ENCODE results near the gene HOXC11.

Gene HOXC11

DNA sequence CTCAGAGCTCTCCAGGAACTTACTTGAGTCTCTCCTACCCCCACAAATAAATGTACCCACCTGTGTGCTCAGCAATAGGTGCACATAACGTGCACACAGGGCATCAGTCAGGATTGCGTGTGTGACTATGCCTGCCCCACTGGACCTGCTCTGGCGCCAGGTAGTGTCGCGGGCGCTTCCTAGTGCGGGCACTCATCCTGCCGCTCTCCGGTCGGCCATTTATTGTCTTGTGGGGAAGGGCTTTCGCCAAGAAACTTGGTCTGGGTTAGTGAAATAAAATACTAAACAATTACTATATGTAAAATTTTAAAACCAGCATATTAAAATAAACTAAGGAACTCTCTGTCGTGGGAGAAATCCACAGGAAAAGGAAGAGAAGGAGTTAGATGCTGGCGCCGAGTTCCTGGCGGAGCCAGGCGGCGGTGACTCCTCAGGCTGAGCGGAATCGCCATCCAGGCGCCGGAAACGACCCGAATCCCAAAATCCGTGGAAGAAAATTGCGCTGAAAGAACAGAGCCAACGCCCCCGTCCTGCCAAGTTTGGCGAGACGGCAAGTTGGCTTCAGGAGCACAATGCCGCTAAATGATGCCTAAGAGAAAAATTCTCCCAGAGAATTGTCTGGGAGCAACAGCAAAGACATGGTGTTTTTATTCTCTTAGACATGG is 42.2 kb upstream of the HOXC11 start:
- TF ChIP-seq, protein P1, sequence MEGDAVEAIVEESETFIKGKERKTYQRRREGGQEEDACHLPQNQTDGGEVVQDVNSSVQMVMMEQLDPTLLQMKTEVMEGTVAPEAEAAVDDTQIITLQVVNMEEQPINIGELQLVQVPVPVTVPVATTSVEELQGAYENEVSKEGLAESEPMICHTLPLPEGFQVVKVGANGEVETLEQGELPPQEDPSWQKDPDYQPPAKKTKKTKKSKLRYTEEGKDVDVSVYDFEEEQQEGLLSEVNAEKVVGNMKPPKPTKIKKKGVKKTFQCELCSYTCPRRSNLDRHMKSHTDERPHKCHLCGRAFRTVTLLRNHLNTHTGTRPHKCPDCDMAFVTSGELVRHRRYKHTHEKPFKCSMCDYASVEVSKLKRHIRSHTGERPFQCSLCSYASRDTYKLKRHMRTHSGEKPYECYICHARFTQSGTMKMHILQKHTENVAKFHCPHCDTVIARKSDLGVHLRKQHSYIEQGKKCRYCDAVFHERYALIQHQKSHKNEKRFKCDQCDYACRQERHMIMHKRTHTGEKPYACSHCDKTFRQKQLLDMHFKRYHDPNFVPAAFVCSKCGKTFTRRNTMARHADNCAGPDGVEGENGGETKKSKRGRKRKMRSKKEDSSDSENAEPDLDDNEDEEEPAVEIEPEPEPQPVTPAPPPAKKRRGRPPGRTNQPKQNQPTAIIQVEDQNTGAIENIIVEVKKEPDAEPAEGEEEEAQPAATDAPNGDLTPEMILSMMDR (IDR thresholded peaks at IDR 0.05) = no peak
- Histone ChIP-seq H3K36me3 (no peaks in the 10 kb centered on the region), H3K27ac (no peak overlapping the region), H3K9me3 (no peaks in the 10 kb centered on the region), H3K4me3 (no peak overlapping the region), H3K27me3 (peaks cover 10 to 100% of the 10 kb centered on the region in 2 donors), H3K4me1 (peaks cover 0 to 11% (median 5%) of the 10 kb centered on the region in 4 donors)
- DNase-seq = no peak
- intact Hi-C loops (cut with DNase I; ENCODE audit: low total_unique reads) = no loop called here

DNA sequence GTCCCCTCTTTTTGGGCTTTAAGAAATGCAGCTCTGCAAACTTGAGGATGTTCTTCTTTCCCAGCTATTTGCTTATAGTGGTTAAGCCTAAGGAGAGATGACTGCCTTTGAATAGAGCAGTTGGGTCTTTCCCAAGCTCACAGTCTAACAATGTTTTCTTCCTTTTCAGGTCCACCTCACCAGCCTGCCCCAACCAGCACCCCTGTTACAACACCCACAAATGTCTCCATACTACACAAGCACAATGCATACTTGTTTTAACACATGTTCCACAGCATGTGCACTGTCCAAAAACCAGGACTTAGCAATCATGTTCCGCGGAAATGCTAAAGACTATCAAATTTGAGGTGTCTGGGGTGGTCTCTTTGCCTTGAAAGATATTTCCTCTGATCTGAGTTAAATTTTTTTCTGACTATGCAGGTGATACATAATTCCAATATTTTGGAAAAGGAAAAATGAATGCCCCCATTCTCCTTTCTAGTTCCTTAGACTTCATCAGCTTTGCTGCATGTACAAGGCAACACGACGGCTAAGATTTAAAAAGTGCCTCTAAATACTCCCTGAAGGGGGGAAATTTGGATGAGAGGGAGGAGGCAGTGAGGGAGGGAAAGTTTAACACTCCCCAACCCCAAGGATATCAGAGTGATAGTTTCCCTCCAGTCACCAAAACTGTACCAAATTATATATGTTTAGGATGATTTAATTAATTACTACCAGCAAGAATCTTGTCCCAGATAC is 40.9 kb upstream of the HOXC11 start:
- H3K4me1 ChIP-seq = peaks cover 0 to 11% (median 5%) of the 10 kb centered on the region in 4 donors
- no peaks in the 10 kb centered on the region for H3K36me3 ChIP-seq
- H3K4me3 ChIP-seq = no peak overlapping the region
- DNase-seq = no peak
- no peaks in the 10 kb centered on the region for H3K9me3 ChIP-seq
- peaks cover 15 to 100% of the 10 kb centered on the region in 2 donors for H3K27me3 ChIP-seq
- no peak overlapping the region for H3K27ac ChIP-seq
- intact Hi-C loops (cut with DNase I; ENCODE audit: low total_unique reads) = no loop called here
- TF ChIP-seq, protein P1 (IDR thresholded peaks at IDR 0.05) = no peak

DNA sequence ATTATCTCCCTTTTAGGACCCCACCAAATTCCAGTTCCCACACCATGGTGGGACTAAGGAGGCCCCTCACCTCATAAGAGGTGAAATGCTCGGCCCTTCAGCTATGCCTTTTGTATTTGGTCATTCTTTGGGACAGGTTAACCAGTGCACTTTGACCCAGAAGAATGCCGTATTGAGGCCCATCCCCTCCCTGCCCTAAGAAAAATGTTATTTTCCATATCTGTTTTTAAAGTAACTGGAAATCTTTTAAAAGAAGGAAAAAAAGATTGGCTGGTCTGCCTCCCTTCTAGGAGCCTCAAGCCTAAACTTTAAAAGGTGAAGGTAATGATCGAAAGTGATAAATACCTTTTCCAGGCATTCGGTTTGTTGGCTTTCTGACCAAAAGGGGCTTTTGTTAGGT is 40.0 kb upstream of the HOXC11 start:
- no peak for DNase-seq
- H3K27me3 ChIP-seq = peaks cover 13 to 100% of the 10 kb centered on the region in 2 donors
- TF ChIP-seq, protein P1 (IDR thresholded peaks at IDR 0.05) = no peak
- peaks cover 0 to 8% (median 4%) of the 10 kb centered on the region in 4 donors for H3K4me1 ChIP-seq
- H3K27ac ChIP-seq = no peak overlapping the region
- H3K9me3 ChIP-seq = no peaks in the 10 kb centered on the region
- no peak overlapping the region for H3K4me3 ChIP-seq
- intact Hi-C loops (cut with DNase I; ENCODE audit: low total_unique reads) = no loop called here
- no peaks in the 10 kb centered on the region for H3K36me3 ChIP-seq

DNA sequence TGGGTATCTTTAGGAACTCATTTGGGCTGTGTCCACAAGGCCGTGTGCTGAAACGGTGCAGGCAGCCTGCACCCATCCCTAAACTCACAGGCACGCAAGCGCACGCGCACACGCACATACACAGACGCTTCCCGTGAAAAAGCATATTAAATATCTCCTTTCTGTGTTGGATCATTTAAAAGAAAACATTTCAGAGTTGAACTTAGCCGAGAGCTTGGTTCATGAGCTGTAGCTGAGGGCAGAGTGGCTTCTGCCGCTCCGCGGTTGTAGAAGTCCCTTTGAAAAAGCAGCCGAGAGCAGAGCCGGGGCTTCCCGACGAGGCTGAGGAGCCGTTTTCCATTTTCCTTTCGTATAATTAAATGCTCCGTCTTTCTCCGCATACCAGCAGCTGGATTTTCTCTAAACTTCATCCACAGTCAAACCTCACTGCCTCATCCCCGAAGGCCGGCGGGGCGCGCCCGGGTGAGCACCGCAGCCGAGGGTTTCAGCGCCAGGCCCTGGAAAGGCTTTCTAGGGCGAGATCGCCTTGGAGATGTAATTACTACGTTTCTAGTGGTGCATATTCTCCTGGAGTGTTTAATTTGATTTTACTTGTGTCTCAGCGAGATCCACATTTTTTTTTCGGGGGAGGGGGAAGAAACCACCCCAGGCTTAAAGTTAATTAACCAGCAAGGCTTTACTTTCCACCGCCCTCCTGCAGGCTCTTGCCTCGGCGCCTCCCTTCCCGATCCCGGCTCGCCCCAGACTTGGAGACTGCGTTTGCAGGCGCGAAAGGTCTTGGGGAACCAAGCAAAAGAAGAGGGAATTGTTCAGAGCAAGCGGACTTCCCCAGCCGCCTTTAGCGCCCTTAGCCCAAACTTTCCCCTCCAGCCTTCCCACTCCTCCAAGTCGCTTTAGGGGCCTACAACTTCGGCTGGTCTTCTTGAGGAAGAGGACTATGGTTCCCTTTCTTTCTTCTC is 37.3 kb upstream of the HOXC11 start:
- Histone ChIP-seq H3K27me3 (peaks cover 12 to 99% of the 10 kb centered on the region in 2 donors), H3K9me3 (no peaks in the 10 kb centered on the region), H3K4me3 (no peak overlapping the region), H3K27ac (no peak overlapping the region), H3K4me1 (peaks cover 0 to 32% (median 15%) of the 10 kb centered on the region in 4 donors), H3K36me3 (no peaks in the 10 kb centered on the region)
- no peak for DNase-seq
- intact Hi-C loops (cut with DNase I; ENCODE audit: low total_unique reads) = no loop called here
- TF ChIP-seq, protein P1 (IDR thresholded peaks at IDR 0.05) = no peak

DNA sequence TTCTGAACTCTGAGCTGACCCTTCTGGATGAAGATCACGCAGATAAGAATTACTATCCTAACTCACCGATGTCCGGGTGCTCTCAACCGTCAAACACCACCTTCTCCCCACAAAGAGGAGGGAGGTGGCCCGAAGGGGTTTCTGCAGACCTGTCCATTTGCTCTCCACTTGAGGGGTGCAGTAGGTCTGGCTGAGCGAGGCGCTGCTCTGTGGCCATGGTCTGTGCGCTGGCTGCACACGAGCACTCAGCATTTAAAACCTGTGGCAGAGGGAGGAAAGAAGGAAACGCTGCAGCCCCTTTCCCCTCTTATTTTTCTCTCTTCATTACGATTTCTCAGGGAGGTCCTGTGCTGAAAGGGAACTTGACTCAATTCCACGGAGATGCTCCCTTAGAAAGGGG is 35.8 kb upstream of the HOXC11 start:
- DNase-seq = no peak
- Histone ChIP-seq H3K27me3 (peaks cover 9 to 91% of the 10 kb centered on the region in 2 donors), H3K27ac (no peak overlapping the region), H3K36me3 (no peaks in the 10 kb centered on the region), H3K4me1 (peaks cover 0 to 32% (median 15%) of the 10 kb centered on the region in 4 donors), H3K9me3 (no peaks in the 10 kb centered on the region), H3K4me3 (no peak overlapping the region)
- intact Hi-C loops (cut with DNase I; ENCODE audit: low total_unique reads) = no loop called here
- TF ChIP-seq, protein P1 (IDR thresholded peaks at IDR 0.05) = no peak

Measured in tibial artery (tissue), 4 donors.